Neural progenitor cell (in vitro differentiated cells): ENCODE measurements around the gene NEAT1. TPM values are rescaled to one million over a fixed set of nuclear protein-coding genes. Genes with fewer than 3 reads are reported as not detected.
"Not testable (repeated sequence)": the region's sequence is repeated elsewhere in the genome, so short reads cannot be mapped to it uniquely, and the experiment has no call there.

Experiments
- DNase-seq: peaks from one replicate; pipeline ENCODE4 v3.0.0-alpha.2; 2016; ENCODE audit warnings: low spot score
- H2AFZ ChIP-seq: fragments of 200-600 bp; sonication (generic); replicated peaks from 2 replicates; pipeline ENCODE4 v1.6.1; 2016; ENCODE audit warnings: antibody characterized with exemption
- H3F3A ChIP-seq: fragments of 200-600 bp; sonication (generic); 2 replicates; pipeline ENCODE4 v1.6.1; 2016; ENCODE audit warnings: antibody characterized with exemption, low read depth
- H3K27ac ChIP-seq: fragments of 200-600 bp; sonication (generic); 2 replicates; pipeline ENCODE4 v1.5.1; 2016; ENCODE audit warnings: mild to moderate bottlenecking
- H3K27me3 ChIP-seq: fragments of 200-600 bp; sonication (generic); 2 replicates; pipeline ENCODE4 v1.6.1; 2016; ENCODE audit warnings: mild to moderate bottlenecking, moderate library complexity
- H3K36me3 ChIP-seq: fragments of 200-600 bp; sonication (generic); 2 replicates; pipeline ENCODE4 v1.5.1; 2016
- H3K4me1 ChIP-seq: fragments of 200-600 bp; sonication (generic); 2 replicates; pipeline ENCODE4 v1.6.1; 2016; ENCODE audit warnings: mixed run types
- H3K4me2 ChIP-seq: fragments of 200-600 bp; sonication (generic); 2 replicates; pipeline ENCODE4 v1.6.1; 2016
- H3K4me3 ChIP-seq: fragments of 200-600 bp; sonication (generic); 2 replicates; pipeline ENCODE4 v1.5.1; 2016
- H3K79me2 ChIP-seq: fragments of 200-600 bp; sonication (generic); 2 replicates; pipeline ENCODE4 v1.6.1; 2016; ENCODE audit warnings: low read depth
- H3K9ac ChIP-seq: fragments of 200-600 bp; sonication (generic); 2 replicates; pipeline ENCODE4 v1.6.1; 2016
- H3K9me3 ChIP-seq: fragments of 200-600 bp; sonication (generic); 2 replicates; pipeline ENCODE4 v1.5.1; 2016; ENCODE audit warnings: low read depth
- H4K20me1 ChIP-seq: fragments of 200-600 bp; sonication (generic); 2 replicates; pipeline ENCODE4 v1.6.1; 2016; ENCODE audit warnings: low read depth
- H3K27ac Mint-ChIP-seq: 3 replicates; pipeline ENCODE4 v1.8.0; 2021; ENCODE audit warnings: mixed read lengths
- H3K27me3 Mint-ChIP-seq: 2 replicates; pipeline ENCODE4 v1.8.0; 2022; ENCODE audit warnings: low read depth, mild to moderate bottlenecking, inconsistent platforms, moderate library complexity, mixed read lengths; ENCODE audit not compliant: insufficient read depth
- H3K36me3 Mint-ChIP-seq: 3 replicates; pipeline ENCODE4 v1.8.0; 2021; ENCODE audit warnings: mixed read lengths
- H3K4me1 Mint-ChIP-seq: 3 replicates; pipeline ENCODE4 v1.8.0; 2021; ENCODE audit warnings: mixed read lengths
- H3K4me3 Mint-ChIP-seq: 3 replicates; pipeline ENCODE4 v1.8.0; 2021; ENCODE audit warnings: mild to moderate bottlenecking, moderate library complexity, mixed read lengths
- H3K9me3 Mint-ChIP-seq: 3 replicates; pipeline ENCODE4 v1.8.0; 2020; ENCODE audit warnings: mixed read lengths
- EZH2 ChIP-seq: fragments of 200-600 bp; sonication (generic); IDR thresholded peaks from 2 replicates; pipeline ENCODE4 v1.6.1; 2017; ENCODE audit warnings: antibody characterized with exemption, mild to moderate bottlenecking, moderate library complexity
- EZH2phosphoT487 ChIP-seq: fragments of 200-600 bp; sonication (generic); IDR thresholded peaks from 2 replicates; pipeline ENCODE4 v1.6.1; 2017; ENCODE audit warnings: antibody characterized with exemption
- total RNA-seq: library from RNA; depleted of rRNA; stranded (reverse); fragments of >200 nt; gene quantifications from 2 replicates; pipeline ENCODE4 v1.2.3, GENCODE V29; 2015; ENCODE audit warnings: low replicate concordance
- TF ChIP-seq, protein P1 (sequence below): fragments of 200-600 bp; sonication (generic); IDR thresholded peaks from 2 replicates; pipeline ENCODE4 v1.5.1; 2017; ENCODE audit warnings: antibody characterized with exemption, mild to moderate bottlenecking

NEAT1 gene
- total RNA-seq, 1 donor from 2014 or later: 4.0 TPM

DNA sequence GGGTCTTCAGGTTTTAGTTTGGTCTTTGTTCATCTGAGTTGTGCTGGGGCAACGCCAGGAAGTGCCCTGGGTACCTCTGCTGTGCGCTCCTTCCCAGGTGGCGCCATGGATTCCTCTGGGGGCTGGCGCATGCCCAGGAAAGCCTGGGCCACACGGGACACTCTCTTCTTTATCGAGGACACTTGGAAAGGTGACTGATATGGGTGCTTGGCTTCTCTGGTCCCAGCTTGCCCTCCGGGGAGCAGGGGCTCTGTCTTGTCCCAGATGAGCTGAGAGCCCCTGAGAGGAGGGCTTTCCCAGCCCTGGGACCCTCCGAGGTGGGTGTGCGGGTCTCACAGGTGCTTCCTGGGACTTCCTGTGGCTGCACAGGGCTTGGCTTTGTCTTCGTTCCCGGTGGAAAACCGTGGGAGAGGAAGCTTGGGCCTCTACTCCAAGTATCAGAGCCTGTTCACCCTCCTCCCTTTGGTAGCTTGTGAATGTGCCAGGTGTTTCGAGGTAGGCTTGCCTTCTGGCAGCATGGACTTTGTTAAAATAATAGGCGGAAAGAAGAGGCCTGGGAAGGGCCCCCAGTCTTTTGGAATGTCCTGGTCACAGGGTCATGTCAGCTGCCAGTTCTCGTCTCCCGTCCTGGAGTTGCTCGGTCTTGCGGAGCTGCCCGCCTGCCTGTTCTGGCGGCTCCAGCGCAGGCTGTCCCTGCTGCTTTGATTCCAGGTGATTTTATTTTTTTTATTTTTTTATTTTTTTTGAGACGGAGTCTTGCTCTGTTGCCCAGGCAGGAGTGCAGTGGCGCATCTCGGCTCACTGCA, 10.1 kb upstream of the NEAT1 start:
- H3K9me3 Mint-ChIP-seq: no peaks in the 10 kb centered on the region
- DNase-seq: no peak
- Histone ChIP-seq H3K79me2 (peaks cover 17% of the 10 kb centered on the region), H3K27ac (no peak overlapping the region), H4K20me1 (no peaks in the 10 kb centered on the region), H3K9me3 (no peaks in the 10 kb centered on the region), H3K9ac (no peak overlapping the region), H3K4me2 (no peak overlapping the region), H3K36me3 (no peaks in the 10 kb centered on the region), H3F3A (peaks cover 7% of the 10 kb centered on the region), H3K4me3 (no peak overlapping the region), H2AFZ (no peak overlapping the region), H3K27me3 (no peaks in the 10 kb centered on the region), H3K4me1 (peaks cover 11% of the 10 kb centered on the region)
- no peak for TF ChIP-seq EZH2phosphoT487
- H3K4me1 Mint-ChIP-seq: peaks cover 38% of the 10 kb centered on the region
- no peak overlapping the region for H3K4me3 Mint-ChIP-seq
- no peak overlapping the region for H3K27ac Mint-ChIP-seq
- peaks cover 2% of the 10 kb centered on the region for H3K36me3 Mint-ChIP-seq
- H3K27me3 Mint-ChIP-seq: peaks cover 9% of the 10 kb centered on the region

DNA sequence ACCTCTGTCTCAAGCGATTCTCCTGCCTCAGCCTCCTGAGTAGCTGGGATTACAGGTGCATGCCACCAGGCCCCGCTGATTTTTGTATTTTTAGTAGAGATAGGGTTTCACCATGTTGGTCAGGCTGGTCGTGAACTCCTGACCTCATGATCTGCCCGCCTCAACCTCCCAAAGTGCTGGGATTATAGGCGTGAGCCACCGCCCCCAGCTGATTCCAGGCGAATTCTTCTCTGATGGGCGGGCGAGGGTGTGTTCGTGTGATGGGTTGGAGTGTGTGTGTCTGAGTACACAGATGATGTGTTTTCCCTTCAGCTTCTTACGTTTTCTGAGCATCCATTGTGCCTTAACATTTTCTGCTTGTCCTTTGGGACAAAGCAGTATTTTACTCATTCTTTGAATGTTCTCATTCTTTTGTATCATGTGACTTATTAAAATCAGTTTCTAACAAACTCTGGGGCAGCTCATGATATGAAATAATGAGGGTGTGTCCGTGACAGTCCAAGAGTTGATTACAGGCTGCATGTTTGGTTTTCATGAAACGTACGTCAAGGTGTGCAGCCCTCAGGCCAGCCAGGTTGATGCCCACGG, 9.4 kb upstream of the NEAT1 start:
- not testable (repeated sequence) for H3K27ac ChIP-seq, H3K27me3 ChIP-seq, H3K4me2 ChIP-seq, H3K36me3 Mint-ChIP-seq, H3K4me3 Mint-ChIP-seq, H3K27ac Mint-ChIP-seq, H2AFZ ChIP-seq, H4K20me1 ChIP-seq, H3K4me3 ChIP-seq, H3K27me3 Mint-ChIP-seq, H3F3A ChIP-seq, H3K9ac ChIP-seq, H3K36me3 ChIP-seq, DNase-seq, H3K9me3 Mint-ChIP-seq, H3K9me3 ChIP-seq
- Histone ChIP-seq H3K4me1 (peaks cover 11% of the 10 kb centered on the region), H3K79me2 (peaks cover 24% of the 10 kb centered on the region)
- H3K4me1 Mint-ChIP-seq: peaks cover 45% of the 10 kb centered on the region

DNA sequence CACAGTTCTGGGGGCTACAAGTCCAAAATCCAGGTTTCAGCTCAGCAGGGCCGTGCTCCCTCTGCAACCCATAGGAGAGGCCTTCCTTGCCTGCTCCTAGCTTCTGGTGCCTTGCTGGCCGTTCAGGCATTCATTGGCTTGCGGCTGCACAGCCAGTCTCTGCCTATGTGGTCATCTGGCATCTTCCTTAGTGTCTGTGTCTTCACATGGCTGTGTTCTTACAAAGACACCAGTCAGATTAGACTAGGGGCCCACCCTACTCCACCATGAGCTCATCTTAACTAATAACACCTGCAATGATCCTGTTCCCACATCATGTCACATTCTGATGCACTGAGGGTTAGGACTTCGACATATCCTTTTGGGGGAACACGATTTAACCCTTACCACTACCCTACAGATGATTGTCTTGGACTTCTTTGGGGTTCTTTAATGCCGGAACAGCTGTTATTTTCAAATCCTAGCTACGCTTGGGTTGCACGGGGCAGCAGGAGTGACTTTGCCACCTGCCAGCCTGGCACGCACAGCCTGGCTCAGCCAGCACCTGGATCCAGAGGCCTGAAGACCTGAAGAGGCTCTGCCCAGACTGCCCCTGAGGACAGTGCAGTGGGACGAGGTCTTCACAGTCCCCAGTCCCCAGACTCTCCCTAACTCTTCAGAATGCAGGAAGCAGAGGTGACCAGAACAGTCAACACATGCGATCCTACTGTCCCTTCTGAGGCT, 7.7 kb upstream of the NEAT1 start:
- H3K27ac Mint-ChIP-seq: no peak overlapping the region
- H3K9me3 ChIP-seq: no peaks in the 10 kb centered on the region
- H3K27me3 Mint-ChIP-seq: peaks cover 9% of the 10 kb centered on the region
- H3K27me3 ChIP-seq: no peaks in the 10 kb centered on the region
- no peak overlapping the region for H2AFZ ChIP-seq
- no peak for DNase-seq
- H3K36me3 Mint-ChIP-seq: no peaks in the 10 kb centered on the region
- no peak for TF ChIP-seq EZH2phosphoT487
- TF ChIP-seq, protein P1, sequence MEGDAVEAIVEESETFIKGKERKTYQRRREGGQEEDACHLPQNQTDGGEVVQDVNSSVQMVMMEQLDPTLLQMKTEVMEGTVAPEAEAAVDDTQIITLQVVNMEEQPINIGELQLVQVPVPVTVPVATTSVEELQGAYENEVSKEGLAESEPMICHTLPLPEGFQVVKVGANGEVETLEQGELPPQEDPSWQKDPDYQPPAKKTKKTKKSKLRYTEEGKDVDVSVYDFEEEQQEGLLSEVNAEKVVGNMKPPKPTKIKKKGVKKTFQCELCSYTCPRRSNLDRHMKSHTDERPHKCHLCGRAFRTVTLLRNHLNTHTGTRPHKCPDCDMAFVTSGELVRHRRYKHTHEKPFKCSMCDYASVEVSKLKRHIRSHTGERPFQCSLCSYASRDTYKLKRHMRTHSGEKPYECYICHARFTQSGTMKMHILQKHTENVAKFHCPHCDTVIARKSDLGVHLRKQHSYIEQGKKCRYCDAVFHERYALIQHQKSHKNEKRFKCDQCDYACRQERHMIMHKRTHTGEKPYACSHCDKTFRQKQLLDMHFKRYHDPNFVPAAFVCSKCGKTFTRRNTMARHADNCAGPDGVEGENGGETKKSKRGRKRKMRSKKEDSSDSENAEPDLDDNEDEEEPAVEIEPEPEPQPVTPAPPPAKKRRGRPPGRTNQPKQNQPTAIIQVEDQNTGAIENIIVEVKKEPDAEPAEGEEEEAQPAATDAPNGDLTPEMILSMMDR: no peak
- TF ChIP-seq EZH2: no peak
- peaks cover 41% of the 10 kb centered on the region for H3K79me2 ChIP-seq
- H3K4me2 ChIP-seq: no peak overlapping the region
- peaks cover 23% of the 10 kb centered on the region for H3F3A ChIP-seq
- H3K36me3 ChIP-seq: no peaks in the 10 kb centered on the region
- H3K4me1 Mint-ChIP-seq: peaks cover 56% of the 10 kb centered on the region
- no peaks in the 10 kb centered on the region for H3K9me3 Mint-ChIP-seq
- no peak overlapping the region for H3K27ac ChIP-seq
- no peak overlapping the region for H3K4me3 ChIP-seq
- no peak overlapping the region for H3K9ac ChIP-seq
- peak overlapping the region; percentile 70 for H3K4me3 Mint-ChIP-seq
- H4K20me1 ChIP-seq: no peaks in the 10 kb centered on the region
- H3K4me1 ChIP-seq: peaks cover 26% of the 10 kb centered on the region

DNA sequence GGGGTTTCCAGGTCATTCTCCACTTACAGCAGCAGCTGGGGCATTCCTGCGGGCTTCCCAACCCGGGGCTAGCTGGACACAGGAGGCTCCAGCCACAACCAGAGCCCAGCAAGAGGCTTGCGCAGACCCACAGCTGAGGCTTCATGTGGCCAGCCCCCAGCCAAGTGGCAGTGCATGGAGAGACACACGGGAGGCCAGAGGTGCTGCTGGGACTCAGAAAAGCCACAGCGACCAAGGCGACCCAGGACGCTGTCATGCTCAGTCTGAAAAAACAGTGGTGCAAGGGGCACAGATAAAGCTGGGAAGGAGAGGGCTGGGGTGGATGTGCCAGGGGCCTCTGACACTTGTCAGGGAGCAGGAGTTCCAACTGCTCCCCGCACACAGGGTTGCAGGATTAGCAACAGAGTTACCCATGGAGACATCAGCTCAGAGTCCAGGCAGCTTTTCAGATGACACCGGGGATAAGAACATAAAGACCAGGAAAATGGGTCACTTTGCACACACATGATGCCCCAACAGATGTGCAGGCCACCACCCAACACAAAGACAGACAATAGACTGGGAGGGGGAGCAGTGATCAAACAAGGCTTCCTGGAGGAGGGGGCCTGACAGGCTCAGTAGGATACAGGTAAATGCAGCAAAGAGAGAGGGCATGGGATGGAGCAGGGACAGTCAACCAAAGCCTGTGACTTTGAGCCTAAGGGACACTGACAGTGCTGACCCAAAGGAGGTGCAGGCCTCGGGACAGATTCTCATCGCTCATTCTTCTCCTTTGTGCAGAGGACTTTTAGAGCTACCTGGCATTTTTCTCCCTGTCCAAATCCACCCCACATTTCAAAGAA, 6.9 kb upstream of the NEAT1 start:
- Histone ChIP-seq H2AFZ (peak overlapping the region; percentile 91), H3F3A (peaks cover 23% of the 10 kb centered on the region), H3K4me3 (peak overlapping the region; percentile 32), H4K20me1 (no peaks in the 10 kb centered on the region), H3K9me3 (no peaks in the 10 kb centered on the region), H3K79me2 (peaks cover 49% of the 10 kb centered on the region), H3K4me1 (peaks cover 34% of the 10 kb centered on the region), H3K9ac (no peak overlapping the region), H3K36me3 (no peaks in the 10 kb centered on the region), H3K27me3 (no peaks in the 10 kb centered on the region), H3K27ac (no peak overlapping the region), H3K4me2 (peak overlapping the region; percentile 76)
- H3K36me3 Mint-ChIP-seq: no peaks in the 10 kb centered on the region
- peak overlapping the region; percentile 70 for H3K4me3 Mint-ChIP-seq
- DNase-seq: peak; percentile 21
- TF ChIP-seq EZH2phosphoT487: no peak
- TF ChIP-seq, protein P1: no peak
- no peak for TF ChIP-seq EZH2
- no peaks in the 10 kb centered on the region for H3K9me3 Mint-ChIP-seq
- H3K27me3 Mint-ChIP-seq: peaks cover 8% of the 10 kb centered on the region
- H3K27ac Mint-ChIP-seq: peak overlapping the region; percentile 91
- peaks cover 62% of the 10 kb centered on the region for H3K4me1 Mint-ChIP-seq
